SK-N-SH treated with all-trans-retinoic acid at 6 μM for 48 hours (cell line): ENCODE data around the gene HSD3B2.
A peak's percentile ranks its signal among the peaks of the same experiment; 100 is the strongest.

Source experiments
- ATAC-seq: fragments of 200-7000 bp; cut with Tn5 transposase; 3 replicates; pipeline ENCODE4 v1.9.1; 2020; ENCODE audit warnings: mild to moderate bottlenecking, moderate library complexity
- ARNTL ChIP-seq: fragments of 450-650 bp; formaldehyde crosslinking; IDR thresholded peaks from 2 replicates; pipeline ENCODE4 v1.5.0; 2020; ENCODE audit warnings: low read depth, mild to moderate bottlenecking, moderate library complexity, borderline replicate concordance
- BACH2 ChIP-seq: fragments of 250-450 bp; sonication (Bioruptor Pico); IDR thresholded peaks from 2 replicates; pipeline ENCODE4 v1.9.0; 2021; ENCODE audit warnings: mild to moderate bottlenecking, borderline replicate concordance
- CREB5 ChIP-seq: fragments of 250-450 bp; sonication (Bioruptor Pico); IDR thresholded peaks from 2 replicates; pipeline ENCODE4 v1.5.1; 2020; ENCODE audit warnings: low read depth, mild to moderate bottlenecking, moderate library complexity
- CSDC2 ChIP-seq: fragments of 250-450 bp; sonication (Bioruptor Pico); IDR thresholded peaks from 2 replicates; pipeline ENCODE4 v1.5.0; 2020; ENCODE audit warnings: mild to moderate bottlenecking, moderate library complexity
- CSRNP3 ChIP-seq: fragments of 250-450 bp; sonication (Bioruptor Pico); IDR thresholded peaks from 2 replicates; pipeline ENCODE4 v1.5.1; 2021; ENCODE audit warnings: mild to moderate bottlenecking, moderate library complexity
- GLIS3 ChIP-seq: fragments of 250-450 bp; sonication (Bioruptor Pico); IDR thresholded peaks from 2 replicates; pipeline ENCODE4 v1.5.0; 2020; ENCODE audit warnings: mild to moderate bottlenecking, moderate library complexity
- ISL1 ChIP-seq: fragments of 250-450 bp; sonication (Bioruptor Pico); IDR thresholded peaks from 2 replicates; pipeline ENCODE4 v2.1.2; 2022; ENCODE audit warnings: mild to moderate bottlenecking, moderate library complexity
- OSR1 ChIP-seq: fragments of 250-450 bp; sonication (Bioruptor Pico); IDR thresholded peaks from 2 replicates; pipeline ENCODE4 v1.8.0; 2022; ENCODE audit warnings: moderate library complexity, mild to moderate bottlenecking, inconsistent platforms
- PATZ1 ChIP-seq: fragments of 250-450 bp; sonication (Bioruptor Pico); IDR thresholded peaks from 2 replicates; pipeline ENCODE4 v1.8.0; 2020; ENCODE audit warnings: mild to moderate bottlenecking, moderate library complexity, borderline replicate concordance
- PPARA ChIP-seq: fragments of 250-450 bp; sonication (Bioruptor Pico); IDR thresholded peaks from 2 replicates; pipeline ENCODE4 v1.5.0; 2020; ENCODE audit warnings: mild to moderate bottlenecking, borderline replicate concordance
- RARB ChIP-seq: fragments of 250-450 bp; sonication (Bioruptor Pico); IDR thresholded peaks from 2 replicates; pipeline ENCODE4 v1.8.0; 2021; ENCODE audit warnings: mild to moderate bottlenecking, moderate library complexity
- SNAI2 ChIP-seq: fragments of 250-450 bp; sonication (Bioruptor Pico); IDR thresholded peaks from 2 replicates; pipeline ENCODE4 v1.5.0; 2020; ENCODE audit warnings: mild to moderate bottlenecking, moderate library complexity
- TCF4 ChIP-seq: fragments of 250-450 bp; sonication (Bioruptor Pico); IDR thresholded peaks from 2 replicates; pipeline ENCODE4 v1.8.0; 2021; ENCODE audit warnings: mild to moderate bottlenecking, moderate library complexity, borderline replicate concordance
- TOX ChIP-seq: fragments of 250-450 bp; sonication (Bioruptor Pico); IDR thresholded peaks from 2 replicates; pipeline ENCODE4 v1.8.0; 2021; ENCODE audit warnings: mild to moderate bottlenecking, moderate library complexity, borderline replicate concordance
- TSHZ2 ChIP-seq: fragments of 250-450 bp; sonication (Bioruptor Pico); IDR thresholded peaks from 2 replicates; pipeline ENCODE4 v1.5.0; 2020; ENCODE audit warnings: mild to moderate bottlenecking, moderate library complexity
- ZFP3 ChIP-seq: fragments of 250-450 bp; sonication (Bioruptor Pico); IDR thresholded peaks from 2 replicates; pipeline ENCODE4 v1.5.0; 2020; ENCODE audit warnings: mild to moderate bottlenecking, moderate library complexity
- ZFP30 ChIP-seq: fragments of 450-650 bp; formaldehyde crosslinking; IDR thresholded peaks from 2 replicates; pipeline ENCODE4 v1.5.0; 2022; ENCODE audit warnings: mild to moderate bottlenecking, moderate library complexity
- ZNF70 ChIP-seq: fragments of 450-650 bp; formaldehyde crosslinking; IDR thresholded peaks from 2 replicates; pipeline ENCODE4 v1.5.0; 2020; ENCODE audit warnings: mild to moderate bottlenecking, moderate library complexity
- ZNF8 ChIP-seq: fragments of 450-650 bp; formaldehyde crosslinking; IDR thresholded peaks from 2 replicates; pipeline ENCODE4 v1.5.0; 2020; ENCODE audit warnings: mild to moderate bottlenecking, moderate library complexity

The HSD3B2 gene

GRCh38 chr1:119414950-119415349 is at the start of gene HSD3B2:
Gene HSD3B2 (plus strand): TSS chr1:119415150. CDS start chr1:119415420, 270 bp downstream.
- TF ChIP-seq PPARA, result no peak
- TF ChIP-seq RARB, result no peak
- TF ChIP-seq ARNTL, result no peak
- no peak for TF ChIP-seq SNAI2 (CRISPR knock-in tag)
- TF ChIP-seq PATZ1 (CRISPR knock-in tag), result no peak
- no peak for TF ChIP-seq ZNF8 (CRISPR knock-in tag)
- no peak for TF ChIP-seq CREB5 (CRISPR knock-in tag)
- TF ChIP-seq ZFP3 (CRISPR knock-in tag), result no peak
- no peak for TF ChIP-seq GLIS3 (CRISPR knock-in tag)
- ATAC-seq, result no peak

- no peak for ATAC-seq
- TF ChIP-seq RARB, result no peak
- no peak for TF ChIP-seq ZNF70 (CRISPR knock-in tag)
Measured at GRCh38 chr1:119366424-119366823, 48.5 kb upstream of the HSD3B2 start.

- peak; percentile 90 for ATAC-seq
Measured at GRCh38 chr1:119367432-119368124, 47.4 kb upstream of the HSD3B2 start.

More at GRCh38 chr1:119367432-119368124, 47.4 kb upstream of the HSD3B2 start:
- TF ChIP-seq CSRNP3 (CRISPR knock-in tag) (no peak), ISL1 (CRISPR knock-in tag) (no peak), CSDC2 (no peak), CREB5 (CRISPR knock-in tag) (no peak), TSHZ2 (CRISPR knock-in tag) (no peak), ZFP30 (CRISPR knock-in tag) (no peak), PATZ1 (CRISPR knock-in tag) (no peak), TCF4 (no peak), OSR1 (CRISPR knock-in tag) (no peak), ZFP3 (CRISPR knock-in tag) (no peak), TOX (CRISPR knock-in tag) (no peak), SNAI2 (CRISPR knock-in tag) (no peak), ZNF70 (CRISPR knock-in tag) (no peak), PPARA (no peak), BACH2 (no peak)
